Right lobe of liver (tissue), 6 donors: Measurements from ENCODE around the gene TTC8. TPM values are rescaled to one million over a fixed set of nuclear protein-coding genes. Genes with fewer than 3 reads are reported as not detected.

Experiments
- ATAC-seq, 4 donors: fragments of 200-7000 bp; cut with Tn5 transposase; one replicate each; pipeline ENCODE4 v1.9.1; 2020; ENCODE audit warnings: mild to moderate bottlenecking in 4 of 4, moderate library complexity in 4 of 4
- DNase-seq, 3 donors: peaks; one replicate each; pipeline ENCODE4 v3.0.0-alpha.2; 2020
- H3K27ac ChIP-seq, 3 donors: fragments of 200-600 bp; one replicate each; pipeline ENCODE4 v1.8.0; 2022
- H3K27me3 ChIP-seq, 2 donors: fragments of 200-600 bp; one replicate each; pipeline ENCODE4 v1.8.0; 2022
- H3K36me3 ChIP-seq, 4 donors: fragments of 200-600 bp; sonication (generic) in 1 of 4; one replicate each; pipeline versions ENCODE4 v1.5.1 to v1.8.0; 2017 to 2022; ENCODE audit warnings: control low read depth in 1 of 4
- H3K4me1 ChIP-seq, 4 donors: fragments of 200-600 bp; sonication (generic) in 1 of 4; one replicate each; pipeline versions ENCODE4 v1.5.1 to v1.8.0; 2017 to 2022; ENCODE audit warnings: control low read depth in 1 of 4
- H3K4me3 ChIP-seq, 3 donors: fragments of 200-600 bp; one replicate each; pipeline ENCODE4 v1.8.0; 2022
- H3K9me3 ChIP-seq, 4 donors: fragments of 200-600 bp; sonication (generic) in 1 of 4; one replicate each; pipeline versions ENCODE4 v1.5.1 to v1.8.0; 2017 to 2022; ENCODE audit warnings: control low read depth in 1 of 4
- POLR2A ChIP-seq: fragments of 450-650 bp; IDR thresholded peaks from one replicate; pipeline ENCODE4 v1.6.1; 2017; ENCODE audit warnings: antibody characterized with exemption, mild to moderate bottlenecking
- WGBS: methylation state at CpG from one replicate; pipeline ENCODE4 v1.1.6; 2018; ENCODE audit warnings: low coverage, low lambda C conversion rate; ENCODE audit not compliant: insufficient coverage; ENCODE audit errors: missing lambda C conversion rate; 5-methylcytosine and 5-hydroxymethylcytosine counted together
- intact Hi-C, 2 donors: fragments of 100-400 bp; cut with DNase I; formaldehyde crosslinking; loops; one replicate each; pipeline versions ENCODE4 v1.11.2 to v1.14.1; 2022
- total RNA-seq, 6 experiments: library from RNA; depleted of rRNA in 2 of 6; stranded (reverse); fragments of >200 nt in 2 of 6; fragmentation: NEBNext Ultra II Directional in 3 of 6; extraction: Animal tissue kit (Norgen Biotek cat#: 25700) in 3 of 6; gene quantifications; one replicate each; pipeline versions ENCODE4 v1.1.0 to v1.2.4, GENCODE V29; 2016 to 2023
- TF ChIP-seq, protein P1 (sequence below), 4 donors: fragments of 200-600 bp in 3 of 4; fragments of 450-650 bp in 1 of 4; IDR thresholded peaks; one replicate each; pipeline versions ENCODE4 v1.5.1 to v1.8.0; 2016 to 2022; ENCODE audit warnings: antibody characterized with exemption in 4 of 4, mild to moderate bottlenecking in 2 of 4
- donor health status: DM: no; HTN: yes; CAD: no.
- donor health status: DM: no; HTN: no; CAD: no.
- donor health status: DM: no; HTN: no; CAD: no.
- donor health status: DM: no; HTN: yes; CAD: no.
- donor health status: DM: no; HTN: yes; CAD: no.

TTC8 gene
- total RNA-seq, 6 experiments from 2014 or later: 6.9 to 25.0 (median 11.1) TPM

DNA sequence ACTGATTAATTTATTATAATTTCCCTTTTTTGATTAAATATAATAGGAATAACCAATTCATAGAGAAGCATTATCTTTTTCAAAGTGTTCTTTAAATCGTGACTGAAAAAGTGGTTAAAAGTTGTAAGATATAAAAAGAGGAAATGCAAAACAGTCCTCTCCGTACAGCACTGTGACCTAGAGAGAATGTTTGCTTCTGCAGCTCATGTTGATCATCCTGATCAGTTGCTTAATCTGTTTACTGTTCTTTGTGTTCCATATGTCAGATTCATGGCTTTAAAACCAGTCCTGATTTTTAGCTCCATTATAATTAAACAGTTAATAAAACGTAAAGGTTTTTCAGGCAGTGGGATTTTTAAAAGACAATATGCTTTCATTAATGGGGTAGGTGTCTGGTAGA lies 4.7 kb downstream of the TTC8 start:
- H3K27ac ChIP-seq: peak overlapping the region; percentile 30 to 61 (median 52)
- ATAC-seq: peak; percentile 68 to 74 (median 74)

DNA sequence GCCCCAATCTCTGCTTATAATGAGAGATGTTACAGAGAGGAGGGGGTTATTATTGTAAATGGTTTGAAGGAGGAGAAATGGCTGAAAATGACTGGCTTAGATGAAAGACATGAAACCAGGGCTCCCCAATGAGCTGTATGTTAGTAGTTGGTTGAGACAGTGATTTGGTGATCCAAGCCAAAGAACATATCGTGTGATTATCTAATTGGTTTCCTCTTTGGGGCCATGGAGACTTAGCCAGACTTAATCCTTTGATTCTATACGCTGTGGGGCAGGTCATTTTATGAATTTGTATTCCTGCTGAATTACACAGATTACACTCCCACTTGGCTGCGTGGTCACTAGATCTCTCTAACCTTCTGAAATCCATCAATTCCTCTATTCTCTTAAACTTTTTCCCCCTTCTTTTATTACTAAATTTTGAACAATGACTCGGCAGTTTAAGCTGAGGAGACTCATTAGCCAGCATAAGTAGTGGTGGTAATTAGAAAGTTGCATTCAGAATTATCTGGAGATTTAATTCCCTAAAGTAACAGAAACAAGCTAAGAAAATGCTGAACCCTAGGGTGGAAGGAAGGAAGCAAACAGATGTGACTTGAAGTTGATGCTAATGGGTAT lies 5.3 kb downstream of the TTC8 start:
- TF ChIP-seq, protein P1, sequence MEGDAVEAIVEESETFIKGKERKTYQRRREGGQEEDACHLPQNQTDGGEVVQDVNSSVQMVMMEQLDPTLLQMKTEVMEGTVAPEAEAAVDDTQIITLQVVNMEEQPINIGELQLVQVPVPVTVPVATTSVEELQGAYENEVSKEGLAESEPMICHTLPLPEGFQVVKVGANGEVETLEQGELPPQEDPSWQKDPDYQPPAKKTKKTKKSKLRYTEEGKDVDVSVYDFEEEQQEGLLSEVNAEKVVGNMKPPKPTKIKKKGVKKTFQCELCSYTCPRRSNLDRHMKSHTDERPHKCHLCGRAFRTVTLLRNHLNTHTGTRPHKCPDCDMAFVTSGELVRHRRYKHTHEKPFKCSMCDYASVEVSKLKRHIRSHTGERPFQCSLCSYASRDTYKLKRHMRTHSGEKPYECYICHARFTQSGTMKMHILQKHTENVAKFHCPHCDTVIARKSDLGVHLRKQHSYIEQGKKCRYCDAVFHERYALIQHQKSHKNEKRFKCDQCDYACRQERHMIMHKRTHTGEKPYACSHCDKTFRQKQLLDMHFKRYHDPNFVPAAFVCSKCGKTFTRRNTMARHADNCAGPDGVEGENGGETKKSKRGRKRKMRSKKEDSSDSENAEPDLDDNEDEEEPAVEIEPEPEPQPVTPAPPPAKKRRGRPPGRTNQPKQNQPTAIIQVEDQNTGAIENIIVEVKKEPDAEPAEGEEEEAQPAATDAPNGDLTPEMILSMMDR (IDR thresholded peaks at IDR 0.05): no peak
- no peak for TF ChIP-seq POLR2A
- Histone ChIP-seq H3K9me3 (no peaks in the 10 kb centered on the region), H3K27me3 (no peaks in the 10 kb centered on the region), H3K4me3 (peak overlapping the region in 1 of 3 donors; percentile 3), H3K36me3 (no peaks in the 10 kb centered on the region), H3K4me1 (peaks cover 0 to 35% (median 7%) of the 10 kb centered on the region in 4 donors), H3K27ac (peak overlapping the region; percentile 30 to 61 (median 52))
- ATAC-seq (peak in 1 of 4 donors; percentile 18), DNase-seq (no peak)
- intact Hi-C loops: no loop called here
- WGBS: 62% methylated on average over 4 of the region's 4 CpGs

More for the DNA sequence above, 4.7 kb downstream of the TTC8 start:
- TF ChIP-seq POLR2A: peak; percentile 44
- TF ChIP-seq, protein P1 (IDR thresholded peaks at IDR 0.05): no peak
- no peak for DNase-seq
- intact Hi-C loops: no loop called here
- Histone ChIP-seq H3K4me3 (peak overlapping the region in 1 of 3 donors; percentile 3), H3K27me3 (no peaks in the 10 kb centered on the region), H3K36me3 (no peaks in the 10 kb centered on the region), H3K4me1 (peaks cover 0 to 28% (median 4%) of the 10 kb centered on the region in 4 donors), H3K9me3 (no peaks in the 10 kb centered on the region)
- 8% methylated on average over 3 of the region's 3 CpGs for WGBS

DNA sequence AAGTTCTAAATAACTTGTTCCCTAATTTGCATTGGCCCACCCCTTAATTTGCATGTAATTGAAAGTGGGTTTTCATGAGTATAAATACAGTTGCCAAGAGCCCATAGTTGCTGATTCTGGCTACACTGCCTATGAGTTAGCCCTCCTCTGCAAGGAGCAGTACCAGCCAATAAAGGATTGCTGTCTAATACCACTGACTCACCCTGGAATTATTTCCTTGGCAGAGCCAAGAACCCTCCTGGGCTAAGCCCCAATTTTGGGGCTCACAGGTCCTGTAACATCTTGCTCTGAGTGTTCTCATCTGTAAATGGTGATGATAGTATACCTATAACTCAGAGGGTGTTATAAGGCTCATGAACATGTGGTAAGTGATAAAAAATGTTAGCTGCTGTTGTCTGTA lies 6.8 kb downstream of the TTC8 start:
- TF ChIP-seq POLR2A: no peak
- TF ChIP-seq, protein P1 (IDR thresholded peaks at IDR 0.05): no peak
- no peaks in the 10 kb centered on the region for H3K9me3 ChIP-seq
- no peaks in the 10 kb centered on the region for H3K27me3 ChIP-seq
- H3K4me1 ChIP-seq: peaks cover 0 to 37% (median 7%) of the 10 kb centered on the region in 4 donors
- no peak overlapping the region for H3K4me3 ChIP-seq
- no peaks in the 10 kb centered on the region for H3K36me3 ChIP-seq
- ATAC-seq: no peak
- DNase-seq: no peak
- intact Hi-C loops: no loop called here
- H3K27ac ChIP-seq: no peak overlapping the region

DNA sequence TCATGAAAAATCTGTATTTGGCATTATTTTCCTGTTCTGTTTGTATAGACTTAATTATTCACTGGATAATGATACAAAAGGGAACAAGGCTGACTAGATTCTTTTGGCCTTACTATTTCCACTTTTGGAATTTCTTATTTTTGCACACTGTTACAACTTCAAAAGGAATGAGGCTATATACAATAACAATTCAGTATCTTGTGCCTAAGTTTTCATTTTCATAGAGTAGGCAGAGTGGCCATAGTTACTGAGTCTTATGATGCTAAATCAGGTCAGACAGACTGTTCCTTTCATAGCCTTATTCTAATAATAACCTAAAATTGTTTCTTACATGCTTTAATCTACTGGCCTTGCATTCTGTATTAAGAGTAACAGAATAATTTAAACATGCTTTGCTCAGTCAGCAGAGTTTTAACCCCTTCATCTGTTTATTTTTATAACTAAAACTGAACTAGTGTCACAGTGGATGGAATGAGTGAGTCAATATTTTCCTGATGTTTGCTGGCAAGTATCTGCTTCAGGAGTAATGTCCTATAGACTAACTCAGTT lies 10.5 kb downstream of the TTC8 start:
- H3K4me1 ChIP-seq: peaks cover 0 to 22% (median 5%) of the 10 kb centered on the region in 4 donors
- TF ChIP-seq POLR2A: no peak
- TF ChIP-seq, protein P1 (IDR thresholded peaks at IDR 0.05): no peak
- DNase-seq (no peak), ATAC-seq (peak in 3 of 4 donors; percentile 27 to 79 (median 55))
- no peaks in the 10 kb centered on the region for H3K36me3 ChIP-seq
- H3K27me3 ChIP-seq: no peaks in the 10 kb centered on the region
- H3K27ac ChIP-seq: no peak overlapping the region
- H3K4me3 ChIP-seq: no peak overlapping the region
- no peaks in the 10 kb centered on the region for H3K9me3 ChIP-seq
- intact Hi-C loops: no loop called here
